ENCODE results near the gene SNCA.
A peak's percentile ranks its signal among the peaks of the same experiment; 100 is the strongest.

SNCA gene

DNA sequence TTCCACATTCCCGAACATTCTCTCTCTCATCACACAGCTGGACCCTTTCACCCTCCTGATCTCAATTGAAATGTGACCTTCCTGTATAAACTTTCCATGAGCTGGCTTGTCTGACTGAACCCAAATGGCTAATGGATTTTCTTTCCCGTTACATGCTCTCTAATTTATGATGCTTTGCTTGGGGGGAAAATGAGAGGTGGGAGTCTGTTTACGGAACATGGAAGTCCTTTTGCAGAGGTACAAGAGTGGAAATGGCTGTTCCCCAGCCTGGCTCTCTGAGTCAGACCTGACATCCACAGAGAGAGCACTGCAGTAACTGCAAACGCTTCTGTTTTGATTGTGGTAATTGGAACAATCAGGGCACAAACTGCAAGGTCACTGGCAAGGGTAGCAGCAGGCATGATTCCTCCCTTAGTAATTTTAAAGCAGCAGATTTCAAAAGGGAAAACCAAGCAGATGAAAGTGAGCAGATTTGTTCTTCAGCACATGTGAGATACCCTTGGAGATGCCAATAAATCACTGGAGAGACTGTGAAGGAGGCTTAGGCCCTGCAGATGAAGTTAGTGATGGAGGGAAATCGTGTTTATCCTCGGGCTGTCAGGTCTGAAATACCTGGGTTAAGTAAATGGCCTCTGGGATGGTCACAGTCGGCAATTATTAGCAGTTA, 83.9 kb downstream of the SNCA start:
- TF ChIP-seq, protein P1, sequence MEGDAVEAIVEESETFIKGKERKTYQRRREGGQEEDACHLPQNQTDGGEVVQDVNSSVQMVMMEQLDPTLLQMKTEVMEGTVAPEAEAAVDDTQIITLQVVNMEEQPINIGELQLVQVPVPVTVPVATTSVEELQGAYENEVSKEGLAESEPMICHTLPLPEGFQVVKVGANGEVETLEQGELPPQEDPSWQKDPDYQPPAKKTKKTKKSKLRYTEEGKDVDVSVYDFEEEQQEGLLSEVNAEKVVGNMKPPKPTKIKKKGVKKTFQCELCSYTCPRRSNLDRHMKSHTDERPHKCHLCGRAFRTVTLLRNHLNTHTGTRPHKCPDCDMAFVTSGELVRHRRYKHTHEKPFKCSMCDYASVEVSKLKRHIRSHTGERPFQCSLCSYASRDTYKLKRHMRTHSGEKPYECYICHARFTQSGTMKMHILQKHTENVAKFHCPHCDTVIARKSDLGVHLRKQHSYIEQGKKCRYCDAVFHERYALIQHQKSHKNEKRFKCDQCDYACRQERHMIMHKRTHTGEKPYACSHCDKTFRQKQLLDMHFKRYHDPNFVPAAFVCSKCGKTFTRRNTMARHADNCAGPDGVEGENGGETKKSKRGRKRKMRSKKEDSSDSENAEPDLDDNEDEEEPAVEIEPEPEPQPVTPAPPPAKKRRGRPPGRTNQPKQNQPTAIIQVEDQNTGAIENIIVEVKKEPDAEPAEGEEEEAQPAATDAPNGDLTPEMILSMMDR (IDR thresholded peaks at IDR 0.05; ENCODE audit: low read depth, low read length) = no peak
- DNase-seq (ENCODE audit: low read depth in 2 of 2) = peak; percentile 53 to 82
- H3K4me3 ChIP-seq (replicated peaks in 1 of 2; ENCODE audit: low read depth in 2 of 2, low read length in 2 of 2) = no peak overlapping the region

- TF ChIP-seq, protein P1 (IDR thresholded peaks at IDR 0.05; ENCODE audit: low read depth, low read length) = no peak
- no peak for DNase-seq (ENCODE audit: low read depth in 2 of 2)
- H3K4me3 ChIP-seq (replicated peaks in 1 of 2; ENCODE audit: low read depth in 2 of 2, low read length in 2 of 2) = no peak overlapping the region
Measured at GRCh38 chr4:89751416-89751815, 85.5 kb downstream of the SNCA start.

- TF ChIP-seq, protein P1 (IDR thresholded peaks at IDR 0.05; ENCODE audit: low read depth, low read length) = no peak
- H3K4me3 ChIP-seq (replicated peaks in 1 of 2; ENCODE audit: low read depth in 2 of 2, low read length in 2 of 2) = no peak overlapping the region
- DNase-seq (ENCODE audit: low read depth in 2 of 2) = no peak
Measured at GRCh38 chr4:89746377-89746776, 90.6 kb downstream of the SNCA start.

GRCh38 chr4:89745708-89746107, 91.3 kb downstream of the SNCA start:
- TF ChIP-seq, protein P1 (IDR thresholded peaks at IDR 0.05; ENCODE audit: low read depth, low read length) = no peak
- no peak overlapping the region for H3K4me3 ChIP-seq (replicated peaks in 1 of 2; ENCODE audit: low read depth in 2 of 2, low read length in 2 of 2)
- no peak for DNase-seq (ENCODE audit: low read depth in 2 of 2)

DNA sequence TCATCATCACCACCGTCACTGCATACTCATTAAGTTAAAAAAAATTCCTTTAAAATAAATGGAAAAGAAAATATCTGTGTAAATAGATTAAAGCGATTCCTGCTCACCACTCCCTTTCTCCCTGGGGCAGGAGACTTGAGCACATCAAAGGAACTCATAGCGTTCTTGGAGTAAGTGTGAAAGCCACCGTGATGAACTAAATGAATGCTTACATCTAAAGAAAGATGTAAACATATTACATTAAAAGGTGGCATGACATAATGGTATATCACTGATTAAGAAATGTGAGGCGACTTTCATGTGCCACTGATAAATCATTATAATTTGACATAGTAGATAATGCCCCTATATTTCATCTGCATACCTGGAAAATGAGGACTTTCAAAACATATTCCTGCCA, 92.0 kb downstream of the SNCA start:
- DNase-seq (ENCODE audit: low read depth in 2 of 2) = no peak
- TF ChIP-seq, protein P1 (IDR thresholded peaks at IDR 0.05; ENCODE audit: low read depth, low read length) = no peak
- H3K4me3 ChIP-seq (replicated peaks in 1 of 2; ENCODE audit: low read depth in 2 of 2, low read length in 2 of 2) = no peak overlapping the region

GRCh38 chr4:89741768-89742167, 95.2 kb downstream of the SNCA start:
- TF ChIP-seq, protein P1 (IDR thresholded peaks at IDR 0.05; ENCODE audit: low read depth, low read length) = no peak
- no peak overlapping the region for H3K4me3 ChIP-seq (replicated peaks in 1 of 2; ENCODE audit: low read depth in 2 of 2, low read length in 2 of 2)
- DNase-seq (ENCODE audit: low read depth in 2 of 2) = no peak
